HCT116 (cell line): ENCODE measurements around the gene LUC7L2. TPM values are rescaled to one million over a fixed set of nuclear protein-coding genes. Genes with fewer than 3 reads are reported as not detected.

Source experiments
- ATAC-seq: fragments of 200-7000 bp; cut with Tn5 transposase; 2 replicates; pipeline ENCODE4 v1.9.1; 2020; ENCODE audit warnings: mild to moderate bottlenecking, moderate library complexity
- BruUV-seq: library from RNA; stranded (reverse); fragments of 400-500 nt; replicated peaks from 2 replicates; lab custom pipeline; 2021; lab: Mats Ljungman, UMichigan
- CTCF ChIA-PET: fragments of 300-600 bp; sonication (Branson Sonifier 250); formaldehyde crosslinking; loops from one replicate; lab custom pipeline; 2021; ENCODE audit warnings: antibody characterized with exemption; lab: Charles Lee
- POLR2A ChIA-PET: fragments of 300-600, 350-600 bp; sonication (Branson Sonifier 250); formaldehyde crosslinking; loops from one replicate; lab custom pipeline; 2021; ENCODE audit warnings: antibody characterized with exemption; lab: Charles Lee
- RAD21 ChIA-PET, 2 experiments: fragments of 300-600 bp; sonication (Branson Sonifier 250); formaldehyde crosslinking; loops; one replicate each; lab custom pipeline; 2023; ENCODE audit warnings: low total read pairs in 2 of 2; ENCODE audit not compliant: uncharacterized antibody in 2 of 2, unreplicated experiment in 2 of 2, low non-redundant PET in 1 of 2; lab: Charles Lee
- DNase-seq: peaks from one replicate; pipeline ENCODE4 v3.0.0-alpha.2; 2010; ENCODE audit warnings: low read depth, low spot score
- H2AFZ ChIP-seq: fragments of 200-600 bp; shearing (Covaris generic), sonication (generic); 2 replicates; pipeline ENCODE4 v1.6.1; 2017; ENCODE audit warnings: low read depth, mixed run types, mixed read lengths, antibody characterized with exemption, low read length; ENCODE audit not compliant: poor library complexity, severe bottlenecking
- H3K27ac ChIP-seq: 2 replicates; pipeline ENCODE4 v1.5.1; 2012; ENCODE audit warnings: low read depth, low read length
- H3K27me3 ChIP-seq: fragments of 200-600 bp; sonication (generic); 2 replicates; pipeline ENCODE4 v1.6.1; 2016; ENCODE audit warnings: mixed run types, low read length, mixed read lengths; ENCODE audit not compliant: insufficient read depth
- H3K36me3 ChIP-seq, 2 experiments: fragments of 200-500 bp in 1 of 2; fragments of 200-600 bp in 1 of 2; sonication (Bioruptor generic) in 1 of 2; sonication (generic) in 1 of 2; 2 replicates each; pipeline versions ENCODE4 v1.5.1 to v1.6.1; 2014 to 2016; ENCODE audit warnings: low read length in 2 of 2, inconsistent platforms in 1 of 2, mixed read lengths in 1 of 2, mixed run types in 1 of 2; ENCODE audit not compliant: insufficient read depth in 2 of 2, control insufficient read depth in 1 of 2
- H3K4me1 ChIP-seq, 2 experiments: fragments of 200-600 bp in 1 of 2; sonication (generic) in 1 of 2; 2 replicates each; pipeline versions ENCODE4 v1.5.1 to v1.6.1; 2012 to 2017; ENCODE audit warnings: low read length in 2 of 2, inconsistent platforms in 1 of 2, mild to moderate bottlenecking in 1 of 2, mixed read lengths in 1 of 2, mixed run types in 1 of 2, moderate library complexity in 1 of 2; ENCODE audit not compliant: insufficient read depth in 2 of 2, control insufficient read depth in 1 of 2
- H3K4me2 ChIP-seq: fragments of 200-600 bp; sonication (generic); 2 replicates; pipeline ENCODE4 v1.6.1; 2017; ENCODE audit warnings: mixed run types, low read length, mixed read lengths
- H3K4me3 ChIP-seq, 2 experiments: fragments of 200-600 bp in 1 of 2; sonication (generic) in 1 of 2; replicated peaks in 1 of 2; 2 replicates each; pipeline ENCODE4 v1.5.1; 2011 to 2016; ENCODE audit warnings: low read length in 2 of 2, control low read depth in 1 of 2, low read depth in 1 of 2, mild to moderate bottlenecking in 1 of 2, mixed read lengths in 1 of 2, mixed run types in 1 of 2
- H3K79me2 ChIP-seq: fragments of 200-600 bp; sonication (generic); 2 replicates; pipeline ENCODE4 v1.6.1; 2017; ENCODE audit warnings: mild to moderate bottlenecking, mixed run types, low read length, moderate library complexity, mixed read lengths; ENCODE audit not compliant: insufficient read depth
- H3K9ac ChIP-seq: fragments of 200-600 bp; sonication (generic); 2 replicates; pipeline ENCODE4 v1.6.1; 2016; ENCODE audit warnings: low read length, mixed read lengths
- H3K9me2 ChIP-seq: fragments of 200-600 bp; sonication (generic), shearing (Covaris generic); 2 replicates; pipeline ENCODE4 v1.6.1; 2017; ENCODE audit warnings: mixed run types, mild to moderate bottlenecking, moderate library complexity; ENCODE audit not compliant: insufficient read depth
- H3K9me3 ChIP-seq, 2 experiments: fragments of 200-500 bp in 1 of 2; fragments of 200-600 bp in 1 of 2; sonication (Bioruptor generic) in 1 of 2; sonication (generic) in 1 of 2; 2 replicates each; pipeline ENCODE4 v1.6.1; 2014 to 2017; ENCODE audit warnings: low read length in 2 of 2, mixed read lengths in 2 of 2, inconsistent platforms in 1 of 2, low read depth in 1 of 2, mild to moderate bottlenecking in 1 of 2, mixed run types in 1 of 2, moderate library complexity in 1 of 2; ENCODE audit not compliant: control insufficient read depth in 1 of 2, insufficient read depth in 1 of 2
- H4K20me1 ChIP-seq: fragments of 200-600 bp; sonication (generic), shearing (Covaris generic); 2 replicates; pipeline ENCODE4 v1.6.1; 2017; ENCODE audit warnings: mixed run types, mild to moderate bottlenecking, moderate library complexity; ENCODE audit not compliant: insufficient read depth
- CBX3 ChIP-seq: IDR thresholded peaks from 2 replicates; pipeline ENCODE4 v1.6.1; 2012; ENCODE audit warnings: low read depth
- CEBPB ChIP-seq: IDR thresholded peaks from 2 replicates; pipeline ENCODE4 v1.6.1; 2012; ENCODE audit warnings: low read depth
- EGR1 ChIP-seq: IDR thresholded peaks from 2 replicates; pipeline ENCODE4 v1.6.1; 2012; ENCODE audit warnings: low read depth
- ELF1 ChIP-seq: IDR thresholded peaks from 2 replicates; pipeline ENCODE4 v1.6.1; 2012; ENCODE audit warnings: low read depth, borderline replicate concordance
- EZH2 ChIP-seq: fragments of 200-600 bp; sonication (generic); IDR thresholded peaks from 2 replicates; pipeline ENCODE4 v1.6.1; 2017; ENCODE audit warnings: antibody characterized with exemption, mixed run types
- EZH2phosphoT487 ChIP-seq: fragments of 200-600 bp; IDR thresholded peaks from 2 replicates; pipeline ENCODE4 v1.6.1; 2018; ENCODE audit warnings: antibody characterized with exemption, borderline replicate concordance
- JUND ChIP-seq: IDR thresholded peaks from 2 replicates; pipeline ENCODE4 v1.6.1; 2012
- POLR2A ChIP-seq: IDR thresholded peaks from 2 replicates; pipeline ENCODE4 v1.7.0; 2011; ENCODE audit warnings: borderline replicate concordance; ENCODE audit not compliant: insufficient read depth, insufficient read length; ENCODE audit errors: extremely low read depth
- RAD21 ChIP-seq: IDR thresholded peaks from 2 replicates; pipeline ENCODE4 v1.6.1; 2012; ENCODE audit warnings: low read depth, mild to moderate bottlenecking
- REST ChIP-seq: IDR thresholded peaks from 2 replicates; pipeline ENCODE4 v1.6.1; 2012; ENCODE audit warnings: low read depth
- SP1 ChIP-seq: IDR thresholded peaks from 2 replicates; pipeline ENCODE4 v1.6.1; 2012; ENCODE audit warnings: low read depth
- YY1 ChIP-seq: IDR thresholded peaks from 2 replicates; pipeline ENCODE4 v1.6.1; 2011; ENCODE audit warnings: low read length, low read depth, moderate library complexity, mild to moderate bottlenecking; ENCODE audit not compliant: insufficient replicate concordance; ENCODE audit errors: extremely low read depth
- ZBTB33 ChIP-seq: IDR thresholded peaks from 2 replicates; pipeline ENCODE4 v1.6.1; 2011; ENCODE audit warnings: mild to moderate bottlenecking, low read length, moderate library complexity; ENCODE audit not compliant: insufficient replicate concordance; ENCODE audit errors: extremely low read depth
- intact Hi-C: fragments of 100-400 bp; cut with micrococcal nuclease; formaldehyde crosslinking; loops from 2 replicates; pipeline ENCODE4 v1.10.0; 2022
- total RNA-seq: library from RNA; stranded (reverse); gene quantifications from one replicate; pipeline ENCODE4 v1.2.1, GENCODE V29; 2021; ENCODE audit not compliant: unreplicated experiment
- TF ChIP-seq, protein P1 (sequence below): IDR thresholded peaks from 2 replicates; pipeline ENCODE4 v1.6.1; 2012
- TF ChIP-seq, protein P2 (sequence below): IDR thresholded peaks from 2 replicates; pipeline ENCODE4 v1.6.1; 2012

LUC7L2 gene
- total RNA-seq, 1 experiment from 2014 or later: 98.8 TPM

- Histone ChIP-seq H3K4me1 (peaks cover 0 to 4% of the 10 kb centered on the region in 2 experiments; a peak in 1 of 4 replicates), H3K9me3 (no peaks in the 10 kb centered on the region), H4K20me1 (no peaks in the 10 kb centered on the region), H3K9me2 (no peaks in the 10 kb centered on the region), H2AFZ (no peak overlapping the region), H3K27ac (no peak overlapping the region), H3K27me3 (no peaks in the 10 kb centered on the region), H3K36me3 (no peaks in the 10 kb centered on the region), H3K9ac (no peak overlapping the region), H3K79me2 (no peaks in the 10 kb centered on the region), H3K4me3 (no peak overlapping the region), H3K4me2 (no peak overlapping the region)
- no TSS peak for BruUV-seq
- ChIA-PET RAD21 (no interaction called here), POLR2A (no interaction called here), CTCF (interaction anchor here (1.6 kb wide), 1 partner anchor 9 kb away, joined by 9 read pairs; no protein-coding TSS in a partner anchor)
- no peak for DNase-seq
- no peak for TF ChIP-seq SP1
- TF ChIP-seq CEBPB: no peak
- TF ChIP-seq ELF1: no peak
- no peak for TF ChIP-seq JUND
- TF ChIP-seq, protein P1, sequence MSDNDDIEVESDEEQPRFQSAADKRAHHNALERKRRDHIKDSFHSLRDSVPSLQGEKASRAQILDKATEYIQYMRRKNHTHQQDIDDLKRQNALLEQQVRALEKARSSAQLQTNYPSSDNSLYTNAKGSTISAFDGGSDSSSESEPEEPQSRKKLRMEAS: no peak
- TF ChIP-seq ZBTB33: no peak
- no peak for TF ChIP-seq RAD21
- TF ChIP-seq YY1: no peak
- no peak for TF ChIP-seq EGR1
- TF ChIP-seq POLR2A: no peak
- no peak for TF ChIP-seq CBX3
- TF ChIP-seq EZH2phosphoT487: no peak
- TF ChIP-seq, protein P2, sequence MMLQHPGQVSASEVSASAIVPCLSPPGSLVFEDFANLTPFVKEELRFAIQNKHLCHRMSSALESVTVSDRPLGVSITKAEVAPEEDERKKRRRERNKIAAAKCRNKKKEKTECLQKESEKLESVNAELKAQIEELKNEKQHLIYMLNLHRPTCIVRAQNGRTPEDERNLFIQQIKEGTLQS: no peak
- no peak for TF ChIP-seq REST
- no peak for TF ChIP-seq EZH2
- no peak for ATAC-seq
- intact Hi-C loops: no loop called here
Observed at GRCh38 chr7:139330333-139331030, 29.2 kb upstream of the LUC7L2 start.
